CD14-positive monocyte (primary cell): ENCODE measurements around the gene DNAJA2. TPM values are rescaled to one million over a fixed set of nuclear protein-coding genes. Genes with fewer than 3 reads are reported as not detected.

ENCODE experiments used
- DNase-seq, 3 donors: peaks; one replicate each; pipeline ENCODE4 v3.0.0-alpha.2; 2011 to 2022
- H2AFZ ChIP-seq: 2 replicates; pipeline ENCODE4 v1.6.0; 2012; ENCODE audit warnings: mild to moderate bottlenecking, low read depth, low read length, inconsistent platforms; ENCODE audit not compliant: insufficient read depth, poor library complexity, severe bottlenecking
- H3K27ac ChIP-seq, 2 donors: 1 replicate in 1 of 2; 2 replicates in 1 of 2; pipeline ENCODE4 v1.5.1; 2012 to 2013; ENCODE audit warnings: low read length in 2 of 2, control low read depth in 1 of 2, inconsistent platforms in 1 of 2, low read depth in 1 of 2, mild to moderate bottlenecking in 1 of 2
- H3K27me3 ChIP-seq, 2 donors: one replicate each; pipeline versions ENCODE4 v1.6.0 to v1.6.1; 2011 to 2013; ENCODE audit warnings: low read length in 2 of 2; ENCODE audit not compliant: control insufficient read depth in 2 of 2, insufficient read depth in 2 of 2
- H3K36me3 ChIP-seq, 2 donors: replicated peaks in 1 of 2; 1 replicate in 1 of 2; 2 replicates in 1 of 2; pipeline versions ENCODE4 v1.5.1 to v1.6.1; 2012 to 2013; ENCODE audit warnings: low read length in 2 of 2, control low read depth in 1 of 2, inconsistent platforms in 1 of 2, mild to moderate bottlenecking in 1 of 2; ENCODE audit not compliant: insufficient read depth in 2 of 2, control insufficient read depth in 1 of 2
- H3K4me1 ChIP-seq, 2 donors: 1 replicate in 1 of 2; 2 replicates in 1 of 2; pipeline versions ENCODE4 v1.5.1 to v1.6.1; 2012 to 2013; ENCODE audit warnings: low read length in 2 of 2, control low read depth in 1 of 2, inconsistent platforms in 1 of 2, mild to moderate bottlenecking in 1 of 2, moderate library complexity in 1 of 2; ENCODE audit not compliant: insufficient read depth in 2 of 2, control insufficient read depth in 1 of 2
- H3K4me2 ChIP-seq: replicated peaks from 2 replicates; pipeline ENCODE3; 2012; ENCODE audit warnings: low read length, moderate library complexity, mild to moderate bottlenecking; ENCODE audit not compliant: poor library complexity, severe bottlenecking; ENCODE audit errors: extremely low read depth
- H3K4me3 ChIP-seq, 3 experiments: fragments of 200-600 bp in 1 of 3; sonication (generic) in 1 of 3; replicated peaks in 1 of 3; 1 replicate in 2 of 3; 2 replicates in 1 of 3; pipeline ENCODE4 v1.5.1; 2011 to 2013; ENCODE audit warnings: low read length in 3 of 3, mild to moderate bottlenecking in 3 of 3, control low read depth in 2 of 3, low read depth in 2 of 3, inconsistent platforms in 1 of 3, moderate library complexity in 1 of 3
- H3K79me2 ChIP-seq: 2 replicates; pipeline ENCODE4 v1.6.0; 2012; ENCODE audit warnings: mild to moderate bottlenecking, control low read depth, inconsistent platforms, low read length, moderate library complexity; ENCODE audit not compliant: insufficient read depth
- H3K9ac ChIP-seq: 2 replicates; pipeline ENCODE4 v1.6.0; 2017; ENCODE audit warnings: low read length, mild to moderate bottlenecking; ENCODE audit not compliant: insufficient read depth, poor library complexity, severe bottlenecking
- H3K9me3 ChIP-seq, 2 donors: replicated peaks in 1 of 2; 1 replicate in 1 of 2; 2 replicates in 1 of 2; pipeline versions ENCODE4 v1.5.1 to v1.6.1; 2012 to 2013; ENCODE audit warnings: low read length in 2 of 2, control low read depth in 1 of 2; ENCODE audit not compliant: control insufficient read depth in 1 of 2, insufficient read depth in 1 of 2
- H4K20me1 ChIP-seq: 2 replicates; pipeline ENCODE4 v1.6.0; 2012; ENCODE audit warnings: mild to moderate bottlenecking, low read length, control low read depth, moderate library complexity; ENCODE audit not compliant: insufficient read depth
- H3K27ac Mint-ChIP-seq, 7 donors: one replicate each; pipeline ENCODE4 v1.8.0; 2020; ENCODE audit warnings: mild to moderate bottlenecking in 7 of 7, mixed read lengths in 7 of 7, moderate library complexity in 6 of 7, inconsistent platforms in 2 of 7
- H3K27me3 Mint-ChIP-seq, 3 donors: one replicate each; pipeline ENCODE4 v1.8.0; 2021 to 2022; ENCODE audit warnings: low read depth in 3 of 3, mild to moderate bottlenecking in 3 of 3, mixed read lengths in 3 of 3, moderate library complexity in 3 of 3, inconsistent platforms in 1 of 3
- H3K36me3 Mint-ChIP-seq, 2 donors: one replicate each; pipeline ENCODE4 v1.8.0; 2020; ENCODE audit warnings: mixed read lengths in 2 of 2, inconsistent platforms in 1 of 2, mild to moderate bottlenecking in 1 of 2
- H3K4me1 Mint-ChIP-seq: one replicate; pipeline ENCODE4 v1.8.0; 2020; ENCODE audit warnings: mild to moderate bottlenecking, mixed read lengths
- H3K4me3 Mint-ChIP-seq, 2 donors: one replicate each; pipeline ENCODE4 v1.8.0; 2020; ENCODE audit warnings: mild to moderate bottlenecking in 2 of 2, mixed read lengths in 2 of 2, moderate library complexity in 1 of 2
- H3K9me3 Mint-ChIP-seq, 7 donors: one replicate each; pipeline ENCODE4 v1.8.0; 2020 to 2022; ENCODE audit warnings: mixed read lengths in 7 of 7, mild to moderate bottlenecking in 6 of 7, moderate library complexity in 6 of 7, inconsistent platforms in 2 of 7
- WGBS: methylation state at CpG from one replicate; pipeline ENCODE4 v1.1.5; 2013; ENCODE audit warnings: missing lambda C conversion rate; ENCODE audit not compliant: insufficient coverage; 5-methylcytosine and 5-hydroxymethylcytosine counted together
- intact Hi-C, 2 donors: fragments of 100-400 bp; cut with micrococcal nuclease; formaldehyde crosslinking; loops; one replicate each; pipeline versions ENCODE4 v1.15.0 to v1.15.1; 2023
- polyA plus RNA-seq, 3 donors: library from polyadenylated mRNA; depleted of rRNA in 1 of 3; unstranded in 2 of 3; stranded (reverse) in 1 of 3; fragments of 300-500 nt in 2 of 3; fragments of >200 nt in 1 of 3; fragmentation: Illumina TruSeq in 2 of 3; gene quantifications; 1 replicate in 2 of 3; 2 replicates in 1 of 3; pipeline ENCODE4 v1.2.3, GENCODE V29; 2012 to 2021
- TF ChIP-seq, protein P1 (sequence below): fragments of 200-600 bp; IDR thresholded peaks from one replicate; pipeline ENCODE4 v1.8.0; 2022; ENCODE audit warnings: antibody characterized with exemption, mild to moderate bottlenecking

Gene DNAJA2
- polyA plus RNA-seq, 3 donors: 14.4 to 63.4 (median 62.9) TPM

DNA sequence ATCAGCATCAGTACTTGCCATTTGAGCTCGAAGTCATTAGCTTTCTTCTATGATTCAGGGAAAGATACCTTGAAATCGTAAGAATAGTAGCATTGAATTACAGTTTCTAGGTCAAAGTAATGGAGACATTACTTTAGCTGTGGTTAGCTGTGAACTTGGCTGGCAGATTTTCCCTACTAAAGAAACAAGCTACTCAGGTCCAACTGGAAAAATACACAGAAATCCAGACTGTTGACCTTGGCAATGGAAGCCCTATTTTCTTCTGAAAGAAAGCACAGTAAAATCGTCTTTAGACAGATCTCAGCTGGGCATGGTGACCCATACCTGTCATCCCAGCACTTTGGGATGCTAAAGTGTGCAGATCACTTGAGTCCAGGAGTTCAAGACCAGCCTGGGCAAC, 13.4 kb upstream of the DNAJA2 start:
- intact Hi-C loops: no loop called here
- no peak overlapping the region for H3K4me2 ChIP-seq
- no peak overlapping the region for H3K27ac Mint-ChIP-seq
- TF ChIP-seq, protein P1, sequence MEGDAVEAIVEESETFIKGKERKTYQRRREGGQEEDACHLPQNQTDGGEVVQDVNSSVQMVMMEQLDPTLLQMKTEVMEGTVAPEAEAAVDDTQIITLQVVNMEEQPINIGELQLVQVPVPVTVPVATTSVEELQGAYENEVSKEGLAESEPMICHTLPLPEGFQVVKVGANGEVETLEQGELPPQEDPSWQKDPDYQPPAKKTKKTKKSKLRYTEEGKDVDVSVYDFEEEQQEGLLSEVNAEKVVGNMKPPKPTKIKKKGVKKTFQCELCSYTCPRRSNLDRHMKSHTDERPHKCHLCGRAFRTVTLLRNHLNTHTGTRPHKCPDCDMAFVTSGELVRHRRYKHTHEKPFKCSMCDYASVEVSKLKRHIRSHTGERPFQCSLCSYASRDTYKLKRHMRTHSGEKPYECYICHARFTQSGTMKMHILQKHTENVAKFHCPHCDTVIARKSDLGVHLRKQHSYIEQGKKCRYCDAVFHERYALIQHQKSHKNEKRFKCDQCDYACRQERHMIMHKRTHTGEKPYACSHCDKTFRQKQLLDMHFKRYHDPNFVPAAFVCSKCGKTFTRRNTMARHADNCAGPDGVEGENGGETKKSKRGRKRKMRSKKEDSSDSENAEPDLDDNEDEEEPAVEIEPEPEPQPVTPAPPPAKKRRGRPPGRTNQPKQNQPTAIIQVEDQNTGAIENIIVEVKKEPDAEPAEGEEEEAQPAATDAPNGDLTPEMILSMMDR: no peak
- no peaks in the 10 kb centered on the region for H3K79me2 ChIP-seq
- no peak overlapping the region for H3K27ac ChIP-seq
- H3K4me3 Mint-ChIP-seq: no peak overlapping the region
- H3K4me3 ChIP-seq: no peak overlapping the region
- peaks cover 3 to 8% (median 6%) of the 10 kb centered on the region in 3 donors for H3K27me3 Mint-ChIP-seq
- no peak overlapping the region for H2AFZ ChIP-seq
- DNase-seq: no peak
- WGBS: 93% methylated on average over 2 of the region's 3 CpGs
- H3K36me3 Mint-ChIP-seq: no peaks in the 10 kb centered on the region
- H3K9me3 ChIP-seq: peaks cover 0 to 4% of the 10 kb centered on the region in 2 donors
- no peaks in the 10 kb centered on the region for H3K36me3 ChIP-seq
- no peaks in the 10 kb centered on the region for H3K4me1 ChIP-seq
- no peak overlapping the region for H3K9ac ChIP-seq
- H3K27me3 ChIP-seq: no peaks in the 10 kb centered on the region
- H3K9me3 Mint-ChIP-seq: peaks cover 2 to 6% (median 4%) of the 10 kb centered on the region in 7 donors
- H4K20me1 ChIP-seq: no peaks in the 10 kb centered on the region
- H3K4me1 Mint-ChIP-seq: no peaks in the 10 kb centered on the region

DNA sequence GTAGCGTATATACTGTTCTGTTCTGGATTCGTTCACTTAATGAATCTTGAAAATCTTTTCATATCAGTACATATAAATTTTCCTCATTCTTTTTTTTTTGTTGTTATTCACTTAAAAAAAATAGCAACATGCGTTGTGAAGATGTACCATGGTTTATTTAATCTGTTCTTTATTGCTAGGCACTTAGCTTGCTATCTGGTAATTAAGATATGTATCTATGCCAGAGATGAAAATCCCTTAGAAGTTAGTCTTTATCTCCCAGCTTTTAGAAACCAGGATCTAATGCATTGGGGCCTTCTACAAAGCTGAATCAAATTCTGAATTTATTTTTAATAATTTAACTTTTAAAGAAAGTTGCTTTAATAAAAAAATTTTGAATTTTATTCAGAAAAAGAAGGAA, 13.0 kb upstream of the DNAJA2 start:
- WGBS: no CpG with 5 or more reads among the region's 3 CpGs

More for the DNA sequence above, 13.0 kb upstream of the DNAJA2 start:
- H3K4me3 ChIP-seq: no peak overlapping the region
- Mint-ChIP-seq H3K27me3 (peaks cover 3 to 8% (median 6%) of the 10 kb centered on the region in 3 donors), H3K36me3 (no peaks in the 10 kb centered on the region), H3K4me1 (peaks cover under 1% of the 10 kb centered on the region), H3K4me3 (no peak overlapping the region), H3K27ac (no peak overlapping the region), H3K9me3 (peaks cover 0 to 2% (median 0%) of the 10 kb centered on the region in 7 donors)
- DNase-seq: no peak
- no peaks in the 10 kb centered on the region for H3K4me1 ChIP-seq
- H2AFZ ChIP-seq: no peak overlapping the region
- H3K9me3 ChIP-seq: no peaks in the 10 kb centered on the region
- H3K79me2 ChIP-seq: no peaks in the 10 kb centered on the region
- TF ChIP-seq, protein P1: no peak
- H3K9ac ChIP-seq: no peak overlapping the region
- H3K4me2 ChIP-seq: no peak overlapping the region
- no peaks in the 10 kb centered on the region for H3K27me3 ChIP-seq
- intact Hi-C loops: no loop called here
- H4K20me1 ChIP-seq: no peaks in the 10 kb centered on the region
- no peaks in the 10 kb centered on the region for H3K36me3 ChIP-seq
- no peak overlapping the region for H3K27ac ChIP-seq
